Activated T-cell treated with anti-CD3 and anti-CD28 coated beads for 48 hours (primary cell): ENCODE data around the gene RNF34.

Experiments
- DNase-seq: peaks from one replicate; pipeline ENCODE4 v3.0.0-alpha.2; 2020; ENCODE audit warnings: low read depth

Gene RNF34

DNA sequence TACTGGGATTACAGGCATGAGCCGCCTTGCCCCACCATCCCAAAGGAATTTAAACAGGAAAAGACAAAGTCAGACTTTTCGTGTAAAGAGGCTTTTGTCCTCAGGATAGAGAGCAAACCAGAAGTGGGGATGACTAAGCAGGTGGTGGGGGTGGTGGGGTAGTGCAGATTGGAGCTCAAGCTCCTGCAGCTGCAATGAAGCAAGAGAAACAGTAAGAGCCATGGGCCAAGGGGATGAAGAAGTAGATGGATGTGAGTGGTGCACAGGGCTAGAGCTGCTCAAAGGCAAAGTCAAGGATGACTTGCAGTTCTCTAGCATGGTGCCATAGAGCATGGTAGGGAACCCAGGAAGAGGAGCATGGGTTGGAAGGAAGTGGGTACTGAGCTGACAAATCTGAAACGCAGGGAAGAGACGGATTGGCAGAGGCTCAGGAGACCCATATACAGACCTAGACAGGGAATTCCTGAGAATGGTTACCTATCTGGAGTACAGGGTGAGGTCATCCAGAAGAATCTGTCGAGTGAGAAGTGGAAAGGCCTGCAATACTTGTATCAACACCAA is 11.4 kb upstream of the RNF34 start:
- DNase-seq: no peak

DNA sequence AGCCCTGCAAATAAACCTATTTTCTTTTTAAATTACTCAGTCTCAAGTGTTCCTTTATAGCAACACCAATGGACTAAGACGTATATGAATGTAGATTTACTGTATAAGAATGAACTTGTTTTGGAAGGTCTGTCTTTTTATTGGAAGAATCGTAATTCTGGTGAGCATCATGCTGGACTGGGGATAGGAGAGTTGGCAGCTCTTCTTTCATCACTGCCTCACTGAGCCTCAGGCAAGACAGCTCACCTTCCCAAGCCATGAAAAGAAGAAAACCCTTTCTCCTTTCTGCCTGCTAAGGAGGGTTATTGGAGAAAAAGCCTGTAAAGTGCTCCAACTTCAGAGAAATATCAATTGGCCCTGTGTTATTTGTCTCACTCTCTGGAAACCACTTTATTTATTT is 9.1 kb upstream of the RNF34 start:
- no peak for DNase-seq

DNA sequence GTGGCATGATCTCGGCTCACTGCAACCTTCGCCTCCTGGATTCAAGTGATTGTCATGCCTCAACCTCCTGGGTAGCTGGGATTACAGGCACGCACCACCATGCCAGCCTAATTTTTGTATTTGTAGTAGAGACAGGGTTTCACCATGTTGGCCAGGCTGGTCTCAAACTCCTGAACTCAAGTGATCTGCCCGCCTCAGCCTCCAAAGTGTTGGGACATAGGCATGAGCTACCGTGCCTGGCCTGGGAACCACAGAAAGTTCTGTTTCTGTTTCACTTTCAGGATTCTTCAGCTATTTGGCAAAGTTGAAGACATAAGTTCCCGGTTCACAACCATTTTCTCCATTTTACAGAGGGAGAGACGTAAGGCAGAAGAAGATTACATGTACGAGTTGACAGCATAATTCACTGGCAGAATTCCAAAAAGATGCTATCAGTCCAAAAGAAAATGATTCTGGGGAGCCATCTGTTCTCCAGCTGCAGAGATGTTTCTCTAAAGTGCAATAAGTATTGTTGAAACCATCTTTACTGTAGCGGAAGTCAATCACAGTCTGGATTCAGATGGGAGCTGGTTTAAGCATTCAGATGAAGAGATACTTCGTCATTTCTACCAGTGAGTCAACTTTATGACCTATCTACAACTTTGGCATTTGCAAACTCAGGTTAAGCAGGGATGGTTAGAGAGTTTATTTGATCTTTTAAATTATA is 8.1 kb upstream of the RNF34 start:
- peak; percentile 14 for DNase-seq

DNA sequence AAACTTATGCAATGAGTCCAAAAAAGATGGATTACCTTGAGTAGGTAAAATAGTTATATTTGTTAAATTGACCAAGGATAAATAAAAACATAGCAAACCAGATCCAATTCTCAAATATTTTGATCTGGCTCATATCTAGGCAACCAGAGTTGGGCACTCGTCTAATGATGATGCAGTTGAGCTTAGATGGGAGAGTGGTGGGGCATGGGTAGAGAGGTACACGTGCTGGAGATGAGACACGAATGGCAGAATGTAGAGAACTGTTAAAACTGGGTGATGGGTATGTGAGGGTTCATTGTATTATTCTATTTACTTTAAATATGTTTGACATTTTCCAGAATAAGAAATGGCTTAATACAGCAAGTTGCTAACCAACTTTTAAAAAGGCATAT is 7.6 kb upstream of the RNF34 start:
- DNase-seq: no peak

DNA sequence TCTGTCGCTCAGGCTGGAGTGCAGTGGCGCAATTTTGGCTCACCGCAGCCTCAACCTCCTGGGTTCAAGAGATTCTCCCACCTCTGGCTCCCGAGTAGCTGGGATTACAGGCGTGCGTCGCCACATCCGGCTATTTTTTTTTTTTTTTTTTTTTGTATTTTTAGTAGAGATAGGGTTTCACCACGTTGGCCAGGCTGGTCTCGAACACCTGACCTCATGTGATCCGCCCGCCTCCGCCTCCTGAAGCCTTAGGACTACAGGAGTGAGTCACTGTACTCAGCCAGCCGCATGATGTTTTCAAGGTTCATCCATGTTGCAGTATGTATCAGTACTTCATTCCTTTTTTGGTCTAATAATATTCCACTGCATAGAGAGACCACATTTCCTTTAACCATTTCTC is 2.4 kb upstream of the RNF34 start:
- no peak for DNase-seq

DNA sequence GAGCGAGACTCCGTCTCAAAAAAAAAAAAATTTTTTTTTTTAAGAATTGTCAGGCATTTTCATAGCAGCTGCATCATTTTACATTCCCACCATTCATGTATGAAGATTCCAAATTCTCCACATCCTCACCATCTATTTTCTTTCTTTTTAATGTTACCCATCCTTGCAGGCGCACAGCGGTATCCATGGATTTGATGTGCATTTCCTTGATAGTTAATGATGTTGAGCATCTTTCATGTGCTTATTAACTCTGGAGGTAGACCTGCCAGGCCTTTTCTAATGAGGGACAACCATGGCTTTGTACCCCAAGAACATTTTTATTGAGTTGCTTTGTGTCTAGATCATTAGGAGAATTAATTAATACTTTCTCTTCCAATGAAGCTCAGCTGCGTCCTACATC is 1.6 kb upstream of the RNF34 start:
- DNase-seq: no peak

DNA sequence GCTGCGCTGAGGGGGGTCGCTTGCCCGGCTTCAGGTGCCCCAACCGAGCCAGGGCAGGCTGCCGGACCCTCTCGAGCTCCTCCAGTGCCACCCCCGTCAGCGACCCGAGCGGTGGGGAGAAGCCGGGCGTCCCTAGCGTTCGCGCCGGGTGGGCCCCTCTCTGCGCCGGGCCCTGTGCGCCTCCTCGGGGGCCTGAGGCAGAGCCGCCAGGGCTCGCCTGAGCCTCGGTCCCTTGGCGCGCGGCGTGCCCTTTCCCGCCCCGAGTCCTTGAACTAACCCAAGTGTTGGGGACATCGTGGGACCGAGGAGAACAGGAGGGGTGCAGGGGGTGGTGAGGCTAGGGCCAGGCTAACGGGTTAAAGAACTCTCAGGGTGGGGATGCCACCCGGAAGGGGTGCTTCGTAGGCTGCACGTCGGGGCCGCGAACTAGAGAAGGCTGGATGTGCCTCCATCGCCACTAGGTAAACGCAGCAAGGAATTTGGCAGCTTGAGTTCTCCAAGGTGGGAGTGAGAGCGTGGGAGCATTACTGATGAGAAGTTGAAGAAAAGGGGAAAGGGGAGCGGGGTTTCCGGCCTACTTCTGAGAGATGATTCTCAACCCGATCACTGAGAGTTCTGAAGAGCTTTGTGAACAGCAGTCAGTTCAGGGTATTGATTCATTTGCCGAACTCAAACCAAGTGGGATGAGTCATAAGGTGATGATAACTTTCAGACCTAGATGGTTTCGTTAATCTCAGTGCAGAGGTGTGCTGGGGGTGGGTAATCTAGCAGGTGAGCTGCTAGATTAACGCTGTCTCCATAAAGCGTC is 618 bp downstream of the RNF34 start:
- DNase-seq: peak; percentile 52

DNA sequence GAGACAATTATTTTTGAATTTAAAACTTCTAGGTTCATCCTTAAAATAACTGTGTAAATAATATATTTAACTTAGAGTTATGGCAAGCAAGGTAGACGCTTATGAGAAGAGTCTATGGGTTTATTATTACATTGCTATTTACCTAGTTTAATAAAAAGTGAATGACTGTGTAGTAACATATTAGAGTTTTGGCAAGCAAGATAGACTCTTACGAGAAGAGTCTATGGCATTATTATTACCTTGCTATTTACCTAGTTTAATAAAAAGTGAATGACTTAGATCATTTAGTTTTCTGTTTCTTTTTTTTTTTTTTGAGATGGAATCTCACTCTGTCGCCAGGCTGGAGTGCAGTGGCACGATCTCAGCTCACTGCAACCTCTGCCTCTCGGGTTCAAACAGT is 3.8 kb downstream of the RNF34 start:
- DNase-seq: no peak

DNA sequence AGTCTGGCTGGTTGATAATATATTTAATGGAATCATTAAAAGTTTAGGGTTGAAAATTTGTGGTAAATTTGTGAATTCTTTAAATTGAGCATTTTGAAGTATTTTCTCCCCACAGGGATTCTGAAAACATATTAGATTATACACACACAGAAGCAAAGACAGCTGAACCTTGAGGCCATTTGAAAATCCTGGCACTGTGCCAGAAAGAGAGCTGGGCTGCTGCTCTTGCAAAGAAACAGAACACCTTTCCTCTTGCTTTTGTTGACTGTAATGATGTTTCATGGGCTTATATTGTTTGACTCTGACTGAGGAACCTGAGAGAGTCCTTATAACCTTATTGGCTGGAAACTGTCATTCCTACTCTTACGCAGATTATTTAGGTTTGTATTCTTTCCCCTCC is 4.8 kb downstream of the RNF34 start:
- DNase-seq: no peak

DNA sequence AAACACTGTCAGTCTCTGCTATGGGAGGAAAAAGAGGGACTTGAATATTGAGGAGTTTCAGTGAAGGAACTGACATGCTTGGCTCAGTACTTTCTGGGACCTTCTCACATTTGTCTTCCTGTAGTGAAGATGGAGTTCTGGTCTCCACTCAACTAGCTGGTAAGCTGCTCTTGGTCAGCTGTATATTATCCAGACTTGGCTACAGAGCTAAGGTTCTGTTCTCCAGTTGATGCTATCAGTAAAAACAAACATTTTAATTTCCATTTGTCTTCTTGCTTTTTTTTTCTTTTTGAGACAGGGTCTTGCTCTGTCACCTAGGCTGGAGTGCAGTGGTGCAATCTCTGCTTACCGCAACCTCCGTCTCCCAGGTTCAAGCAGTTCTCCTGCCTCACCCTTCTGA is 5.3 kb downstream of the RNF34 start:
- DNase-seq: no peak

DNA sequence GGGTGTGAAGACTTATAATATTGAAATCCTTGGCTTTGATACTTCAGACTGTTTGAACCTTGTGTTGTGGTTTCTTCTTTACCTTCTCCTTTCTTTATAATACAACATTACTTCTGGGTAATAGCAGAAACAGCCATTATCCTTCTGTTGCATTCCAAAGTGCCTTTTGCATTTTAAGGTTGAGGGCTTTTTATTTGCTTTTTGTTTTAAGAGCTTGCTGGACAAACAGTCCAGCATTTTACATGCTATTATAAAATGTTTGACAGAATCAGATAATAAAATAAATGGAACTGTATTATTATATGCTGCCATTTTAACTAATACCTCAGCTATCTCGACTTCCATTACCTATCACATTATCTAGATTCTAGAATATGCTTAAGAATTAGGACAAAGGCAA is 14.0 kb downstream of the RNF34 start:
- DNase-seq: no peak

DNA sequence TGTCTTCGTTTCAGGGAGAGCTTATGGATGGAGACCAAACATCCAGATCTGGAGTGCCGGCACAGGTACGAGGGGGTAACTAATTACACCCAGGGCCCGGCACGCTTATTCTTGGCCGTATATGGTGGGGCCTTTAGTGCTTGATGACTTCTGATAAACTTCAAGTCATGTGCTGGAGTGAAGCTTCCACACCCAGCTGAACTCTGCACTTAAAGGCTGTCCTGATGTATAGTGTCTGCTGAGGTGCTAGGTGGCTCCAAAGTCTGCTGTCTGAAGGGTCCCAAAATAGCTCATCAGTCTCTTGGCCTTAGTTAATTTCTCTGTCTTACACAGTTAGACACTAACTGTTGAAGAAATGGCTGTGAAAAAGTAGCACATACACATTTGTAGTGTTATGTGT is 17.9 kb downstream of the RNF34 start:
- no peak for DNase-seq

DNA sequence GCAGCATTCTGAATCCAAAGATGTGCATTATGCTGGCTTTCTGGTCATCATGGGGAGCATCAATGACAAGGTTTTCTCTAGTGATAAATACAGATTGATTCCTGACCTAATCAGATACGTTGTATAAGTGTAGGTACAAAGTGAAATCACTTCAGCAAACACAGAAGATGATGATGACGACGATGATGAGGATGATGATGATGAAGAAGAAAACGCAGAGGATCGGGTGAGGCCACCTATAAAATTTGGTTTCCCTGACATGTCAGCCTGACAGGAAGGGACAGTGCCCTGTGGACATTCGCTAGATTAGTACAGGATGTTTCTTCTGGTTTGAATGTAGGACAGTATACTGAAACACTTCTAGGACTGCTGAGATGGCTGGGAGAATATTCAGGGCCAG is 20.2 kb downstream of the RNF34 start:
- no peak for DNase-seq

DNA sequence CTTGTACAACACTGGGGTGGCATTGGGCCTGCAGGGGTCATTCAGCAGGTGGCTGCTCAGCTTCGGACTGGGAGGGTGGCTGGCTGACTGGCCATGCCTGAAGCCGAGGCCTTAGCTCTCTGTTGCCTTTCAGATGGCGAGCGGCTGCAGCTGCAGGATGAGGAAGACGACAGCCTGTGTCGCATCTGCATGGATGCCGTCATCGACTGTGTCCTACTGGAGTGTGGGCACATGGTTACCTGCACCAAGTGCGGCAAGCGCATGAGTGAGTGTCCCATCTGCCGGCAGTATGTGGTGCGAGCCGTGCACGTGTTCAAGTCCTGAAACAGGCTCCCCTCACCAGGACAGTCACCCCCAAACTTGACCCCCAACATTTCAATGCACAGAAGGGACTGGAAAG is 23.3 kb downstream of the RNF34 start:
- DNase-seq: no peak

DNA sequence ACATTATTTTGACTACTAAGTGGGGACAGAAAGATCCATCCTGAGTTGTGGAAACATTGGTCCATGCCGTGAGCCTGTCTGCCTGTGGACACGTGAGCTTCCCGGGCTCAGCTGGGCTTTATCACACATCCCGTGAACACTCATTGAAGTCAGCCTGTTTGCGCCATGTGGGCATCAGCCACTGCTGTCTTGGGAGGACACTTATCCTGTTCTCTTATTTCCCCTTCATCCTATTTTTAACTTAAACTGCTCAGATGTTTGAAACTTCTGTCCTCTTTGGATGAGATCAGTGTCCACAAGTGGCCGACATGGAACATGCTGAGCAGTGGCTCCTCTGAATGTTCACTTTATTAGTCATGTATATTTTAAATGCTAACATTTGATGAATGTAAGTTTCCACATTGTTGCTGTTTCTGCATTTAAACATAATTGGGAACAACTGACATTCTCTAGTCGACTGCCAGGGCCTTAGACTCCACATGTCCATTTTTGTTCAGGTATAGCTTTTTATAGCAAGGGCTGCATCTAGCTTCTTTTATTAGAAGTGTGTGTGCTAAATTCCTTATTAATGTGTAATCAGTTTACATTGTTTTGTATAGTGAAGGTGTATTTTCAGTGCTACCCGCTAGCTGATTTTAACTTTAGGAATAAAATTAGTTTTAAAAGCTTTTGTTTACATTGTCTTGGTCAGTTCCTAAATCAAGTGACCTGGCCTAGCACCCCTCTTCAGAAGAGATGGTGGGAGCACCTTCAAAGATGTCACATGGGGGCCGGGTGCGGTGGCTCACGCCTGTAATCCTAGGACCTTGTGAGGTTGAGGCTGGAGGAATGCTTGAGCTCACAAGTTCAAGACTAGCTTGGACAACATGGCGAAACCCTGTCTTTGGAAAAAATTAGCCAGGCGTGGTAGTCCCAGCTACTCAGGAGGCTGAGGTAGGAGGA is 24.0 kb downstream of the RNF34 start:
- DNase-seq: no peak

DNA sequence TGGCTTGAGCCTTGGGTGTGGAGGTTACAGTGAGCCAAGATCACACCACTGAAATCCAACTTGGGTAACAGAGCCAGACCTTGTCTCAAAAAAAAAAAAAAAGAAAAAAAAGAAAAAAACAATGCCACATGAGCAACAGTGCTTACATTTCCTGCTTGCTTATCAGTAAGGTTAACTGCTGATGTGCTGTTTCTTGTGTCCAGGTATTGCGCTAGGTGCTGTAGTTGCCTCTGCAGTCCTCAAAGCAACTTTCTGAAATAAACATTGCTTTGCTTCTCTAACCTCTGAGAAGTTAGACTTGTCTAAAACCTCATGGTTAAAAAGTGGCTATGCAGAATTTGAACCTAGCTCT is 24.7 kb downstream of the RNF34 start:
- DNase-seq: no peak

DNA sequence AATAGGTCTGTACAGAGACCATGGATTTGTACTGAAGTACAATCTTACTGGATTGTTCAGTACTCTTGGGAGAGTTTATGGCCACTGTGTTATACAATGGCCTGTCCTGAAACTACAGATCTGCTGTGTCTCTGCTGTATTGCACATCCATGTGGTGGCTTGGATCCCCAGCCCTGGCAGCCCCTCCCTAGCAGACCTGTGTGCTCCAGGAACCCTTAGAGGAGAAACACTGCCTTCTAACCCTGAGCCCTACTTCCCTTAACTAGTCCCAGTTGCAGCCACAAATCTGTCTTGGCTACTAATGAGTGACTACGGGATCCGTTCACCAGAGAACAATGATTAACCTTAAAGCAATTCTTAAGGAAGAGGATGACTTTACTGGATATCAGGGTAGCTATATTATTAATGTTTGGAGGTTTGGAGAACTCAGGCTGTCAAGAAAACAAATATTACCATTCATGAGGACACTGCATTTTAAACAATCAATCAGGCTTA is 27.7 kb downstream of the RNF34 start:
- no peak for DNase-seq

DNA sequence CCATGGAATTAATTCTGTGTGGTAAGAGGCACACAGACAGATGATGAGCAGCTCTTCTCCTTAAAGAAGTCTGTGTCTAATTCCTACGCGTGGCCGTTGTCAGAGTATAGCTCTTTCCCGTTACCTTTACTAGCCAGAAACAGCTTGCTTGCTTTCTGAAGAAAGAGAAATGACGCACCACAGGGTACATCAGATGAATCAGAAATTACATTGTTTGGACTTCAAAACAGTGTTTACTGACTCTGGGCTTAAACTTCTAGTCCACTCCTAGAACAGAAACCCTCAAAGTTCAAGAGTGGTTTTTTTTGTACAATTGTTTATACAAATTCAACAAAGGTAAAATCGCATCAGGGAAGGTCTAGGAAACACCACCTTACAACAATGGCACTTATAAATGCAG is 29.0 kb downstream of the RNF34 start:
- DNase-seq: no peak

DNA sequence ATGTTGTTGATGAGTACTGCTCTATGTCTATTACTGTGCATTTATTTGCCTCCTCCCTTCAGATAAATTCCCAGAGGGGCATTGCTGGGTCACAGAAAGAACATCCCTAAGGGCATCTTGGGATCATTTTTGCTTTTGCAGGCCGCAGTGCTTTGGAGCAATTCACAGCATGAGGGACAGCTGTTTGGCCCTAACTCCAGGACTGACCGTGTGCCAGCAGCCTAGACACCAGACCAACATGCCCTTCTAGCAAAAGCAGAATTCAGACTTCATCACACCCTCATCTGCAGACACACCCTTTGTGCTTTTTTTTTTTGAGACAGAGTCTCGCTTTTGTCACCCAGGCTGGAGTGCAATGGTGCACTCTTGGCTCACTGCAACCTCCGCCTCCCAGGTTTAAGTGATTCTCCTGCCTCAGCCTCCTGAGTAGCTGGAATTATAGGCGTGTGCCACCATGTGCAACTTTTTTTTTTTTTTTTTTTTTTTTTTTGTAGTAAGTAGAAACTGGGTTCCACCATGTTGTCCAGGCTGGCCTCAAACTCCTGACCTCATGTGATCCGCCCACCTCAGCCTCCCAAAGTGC is 31.0 kb downstream of the RNF34 start:
- no peak for DNase-seq

DNA sequence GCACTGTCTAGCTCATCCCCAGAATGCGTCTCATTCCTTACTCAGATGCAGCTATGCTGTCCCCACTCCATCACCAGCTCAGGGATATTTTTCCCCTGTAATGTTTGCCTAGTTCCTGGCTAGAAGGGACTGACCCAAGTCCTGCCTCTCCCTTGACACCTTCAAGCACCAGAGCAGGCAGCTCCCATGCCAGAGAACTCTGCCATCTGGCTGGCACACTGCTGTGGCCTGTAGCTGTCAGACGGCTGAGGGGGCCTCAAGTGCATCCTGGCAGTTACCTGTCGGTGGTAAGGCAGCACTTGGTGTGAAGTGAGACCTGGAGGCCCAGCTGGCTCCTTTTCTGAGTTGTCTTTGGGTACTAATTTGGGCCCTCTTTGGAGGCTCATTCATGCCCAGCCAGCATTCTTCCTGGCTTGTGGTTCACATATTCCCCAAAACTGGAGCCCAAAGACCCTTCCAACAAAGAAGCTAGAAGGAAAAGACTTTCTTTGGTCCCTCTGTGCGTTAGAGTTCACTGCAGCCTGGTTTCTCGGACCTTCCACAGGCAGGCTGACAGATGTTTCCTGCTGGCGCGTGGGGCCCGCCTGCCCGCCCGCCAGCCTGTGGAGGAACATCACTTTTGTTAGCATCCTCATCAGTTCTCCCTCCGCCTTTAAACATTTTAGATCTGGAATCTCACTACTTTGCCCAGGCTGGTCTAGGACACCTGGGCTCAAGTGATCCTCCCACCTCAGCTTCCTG is 33.0 kb downstream of the RNF34 start:
- DNase-seq: no peak

DNA sequence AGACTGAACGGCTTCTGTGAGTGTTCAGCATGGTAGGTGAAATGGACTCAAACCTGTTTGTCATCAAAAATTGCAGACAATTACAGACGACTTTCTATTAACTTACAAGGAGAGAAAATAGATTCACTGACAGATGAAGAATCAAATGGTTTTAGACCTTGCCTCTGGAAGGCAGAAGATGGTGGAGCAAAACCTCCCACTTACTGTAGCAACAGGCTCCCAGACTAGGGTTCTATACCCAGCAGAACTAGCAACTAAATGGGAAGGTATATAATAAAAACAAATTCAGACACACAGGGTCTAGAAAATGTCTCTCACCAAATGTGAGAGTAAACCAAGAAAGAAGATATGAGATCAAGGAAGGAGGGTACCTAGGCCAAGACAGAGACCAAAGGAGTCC is 36.8 kb downstream of the RNF34 start:
- DNase-seq: no peak
